Endometrial microvascular endothelial cells (primary cell): ENCODE measurements around the gene SS18. TPM values are rescaled to one million over a fixed set of nuclear protein-coding genes. Genes with fewer than 3 reads are reported as not detected.

Source experiments
- total RNA-seq: library from RNA; depleted of rRNA; stranded (reverse); fragments of >200 nt; gene quantifications from one replicate; pipeline ENCODE4 v1.2.3, GENCODE V29; 2015; ENCODE audit errors: inconsistent ontology term

The SS18 gene
- total RNA-seq, 1 donor from 2014 or later: 43.6 TPM

Other genes starting within 250 kb of the SS18 start
- gene PSMA8, start 43.3 kb upstream of the SS18 start, total RNA-seq: not detected
- 5.3 TPM for gene TAF4B, start 135.8 kb upstream of the SS18 start, total RNA-seq